ENCODE results near the gene CXADR.
A peak's percentile ranks its signal among the peaks of the same experiment; 100 is the strongest.

CXADR gene

GRCh38 chr21:17542371-17543011, 29.6 kb downstream of the CXADR start:
- DNase-seq (ENCODE audit: low spot score) = no peak

GRCh38 chr21:17545007-17545406, 32.2 kb downstream of the CXADR start:
- no peak for DNase-seq (ENCODE audit: low spot score)

- DNase-seq (ENCODE audit: low spot score) = no peak
These were observed 35.4 kb downstream of the CXADR start for GRCh38 chr21:17548262-17548661.

- DNase-seq (ENCODE audit: low spot score) = no peak
These were observed 37.9 kb downstream of the CXADR start for GRCh38 chr21:17550671-17551308.

GRCh38 chr21:17552410-17552809, 39.6 kb downstream of the CXADR start:
- DNase-seq (ENCODE audit: low spot score) = no peak

- DNase-seq (ENCODE audit: low spot score) = no peak
These were observed 41.3 kb downstream of the CXADR start for GRCh38 chr21:17554120-17554519.

- DNase-seq (ENCODE audit: low spot score) = no peak
These were observed 42.0 kb downstream of the CXADR start for GRCh38 chr21:17554679-17555465.

GRCh38 chr21:17560377-17561025, 47.7 kb downstream of the CXADR start:
- DNase-seq (ENCODE audit: low spot score) = no peak

GRCh38 chr21:17570786-17571185, 57.9 kb downstream of the CXADR start:
- no peak for DNase-seq (ENCODE audit: low spot score)

GRCh38 chr21:17572431-17572830, 59.6 kb downstream of the CXADR start:
- no peak for DNase-seq (ENCODE audit: low spot score)

GRCh38 chr21:17575076-17575475, 62.2 kb downstream of the CXADR start:
- DNase-seq (ENCODE audit: low spot score) = no peak

GRCh38 chr21:17576080-17576835, 63.4 kb downstream of the CXADR start:
- no peak for DNase-seq (ENCODE audit: low spot score)

- DNase-seq (ENCODE audit: low spot score) = no peak
These were observed 64.9 kb downstream of the CXADR start for GRCh38 chr21:17577701-17578100.

- DNase-seq (ENCODE audit: low spot score) = no peak
These were observed 65.3 kb downstream of the CXADR start for GRCh38 chr21:17578162-17578561.

GRCh38 chr21:17578876-17579275, 66.0 kb downstream of the CXADR start:
- DNase-seq (ENCODE audit: low spot score) = no peak

- no peak for DNase-seq (ENCODE audit: low spot score)
These were observed 67.5 kb downstream of the CXADR start for GRCh38 chr21:17580319-17580718.

GRCh38 chr21:17583898-17584297, 71.1 kb downstream of the CXADR start:
- no peak for DNase-seq (ENCODE audit: low spot score)

GRCh38 chr21:17585875-17586450, 73.1 kb downstream of the CXADR start:
- DNase-seq (ENCODE audit: low spot score) = peak; percentile 75

GRCh38 chr21:17590430-17590829, 77.6 kb downstream of the CXADR start:
- DNase-seq (ENCODE audit: low spot score) = no peak

GRCh38 chr21:17597680-17598079, 84.8 kb downstream of the CXADR start:
- no peak for DNase-seq (ENCODE audit: low spot score)

GRCh38 chr21:17598437-17598836, 85.6 kb downstream of the CXADR start:
- no peak for DNase-seq (ENCODE audit: low spot score)

GRCh38 chr21:17602874-17603273, 90.0 kb downstream of the CXADR start:
- DNase-seq (ENCODE audit: low spot score) = no peak

Data from NAMALWA (cell line).